CD4-positive, alpha-beta memory T cell (primary cell): ENCODE results near the gene NRXN3. TPM values are rescaled to one million over a fixed set of nuclear protein-coding genes. Genes with fewer than 3 reads are reported as not detected.

ENCODE experiments used
- CTCF ChIA-PET: fragments of 350-600 bp; sonication (Branson Sonifier 250); formaldehyde crosslinking; loops from one replicate; lab custom pipeline; 2021; ENCODE audit warnings: inconsistent platforms; ENCODE audit not compliant: partially characterized antibody; lab: Charles Lee
- POLR2A ChIA-PET: fragments of 350-600 bp; sonication (Branson Sonifier 250); formaldehyde crosslinking; loops from one replicate; lab custom pipeline; 2021; ENCODE audit not compliant: partially characterized antibody; lab: Charles Lee
- DNase-seq, 5 donors: peaks; one replicate each; pipeline versions ENCODE4 v3.0.0 to v3.0.0-alpha.2; 2020 to 2022; ENCODE audit warnings: mixed read lengths in 1 of 5
- H3K27ac ChIP-seq: one replicate; pipeline ENCODE4 v1.7.0; 2013; ENCODE audit warnings: low read depth, low read length
- H3K27me3 ChIP-seq: 2 replicates; pipeline ENCODE4 v1.7.0; 2013; ENCODE audit warnings: mild to moderate bottlenecking, low read length, moderate library complexity; ENCODE audit not compliant: insufficient read depth
- H3K36me3 ChIP-seq: 2 replicates; pipeline ENCODE4 v1.7.0; 2013; ENCODE audit warnings: mild to moderate bottlenecking, low read length, moderate library complexity; ENCODE audit not compliant: insufficient read depth
- H3K4me1 ChIP-seq: 2 replicates; pipeline ENCODE4 v1.7.0; 2013; ENCODE audit warnings: mild to moderate bottlenecking, low read length, moderate library complexity; ENCODE audit not compliant: insufficient read depth
- H3K4me3 ChIP-seq, 2 donors: one replicate each; pipeline ENCODE4 v1.7.0; 2013; ENCODE audit warnings: low read length in 2 of 2, mild to moderate bottlenecking in 1 of 2
- H3K9me3 ChIP-seq, 2 donors: one replicate each; pipeline ENCODE4 v1.7.0; 2013; ENCODE audit warnings: low read length in 2 of 2, control low read depth in 1 of 2; ENCODE audit not compliant: control insufficient read depth in 1 of 2
- H3K27ac Mint-ChIP-seq, 7 donors: one replicate each; pipeline ENCODE4 v1.8.0; 2020 to 2021; ENCODE audit warnings: mixed read lengths in 7 of 7, mild to moderate bottlenecking in 6 of 7, inconsistent platforms in 3 of 7, moderate library complexity in 3 of 7
- H3K27me3 Mint-ChIP-seq, 2 donors: one replicate each; pipeline ENCODE4 v1.8.0; 2020 to 2021; ENCODE audit warnings: mixed read lengths in 2 of 2
- H3K36me3 Mint-ChIP-seq, 2 donors: one replicate each; pipeline ENCODE4 v1.8.0; 2020 to 2021; ENCODE audit warnings: mixed read lengths in 2 of 2, inconsistent platforms in 1 of 2, mild to moderate bottlenecking in 1 of 2
- H3K4me1 Mint-ChIP-seq, 4 donors: one replicate each; pipeline ENCODE4 v1.8.0; 2020 to 2021; ENCODE audit warnings: mixed read lengths in 4 of 4, mild to moderate bottlenecking in 1 of 4
- H3K4me3 Mint-ChIP-seq, 8 donors: one replicate each; pipeline ENCODE4 v1.8.0; 2020 to 2021; ENCODE audit warnings: mixed read lengths in 8 of 8, mild to moderate bottlenecking in 7 of 8, moderate library complexity in 6 of 8, inconsistent platforms in 3 of 8
- H3K9me3 Mint-ChIP-seq, 8 donors: one replicate each; pipeline ENCODE4 v1.8.0; 2020 to 2021; ENCODE audit warnings: mixed read lengths in 8 of 8, mild to moderate bottlenecking in 5 of 8, inconsistent platforms in 3 of 8, moderate library complexity in 1 of 8
- intact Hi-C: fragments of 100-400 bp; cut with micrococcal nuclease; formaldehyde crosslinking; loops from one replicate; pipeline ENCODE4 v1.15.1; 2023
- polyA plus RNA-seq, 2 donors: library from polyadenylated mRNA; unstranded; fragments of 300-500 nt; fragmentation: Illumina TruSeq; gene quantifications; one replicate each; pipeline ENCODE4 v1.2.3, GENCODE V29; 2021
- total RNA-seq, 2 experiments: library from RNA; stranded (reverse); gene quantifications; one replicate each; pipeline ENCODE4 v1.2.3, GENCODE V29; 2021

The NRXN3 gene
- total and polyA plus RNA-seq, 4 experiments from 2014 or later = not detected

GRCh38 chr14:78657451-78657850, 487.3 kb downstream of the NRXN3 start:
- Mint-ChIP-seq H3K9me3 (peaks cover 0 to 4% (median 0%) of the 10 kb centered on the region in 8 donors), H3K4me1 (no peaks in the 10 kb centered on the region), H3K27ac (no peak overlapping the region), H3K4me3 (no peak overlapping the region), H3K36me3 (no peaks in the 10 kb centered on the region), H3K27me3 (peaks cover 0 to 7% of the 10 kb centered on the region in 2 donors)
- Histone ChIP-seq H3K9me3 (no peaks in the 10 kb centered on the region), H3K36me3 (no peaks in the 10 kb centered on the region), H3K27me3 (no peaks in the 10 kb centered on the region), H3K27ac (no peak overlapping the region), H3K4me3 (no peak overlapping the region), H3K4me1 (no peaks in the 10 kb centered on the region)
- ChIA-PET CTCF (no interaction called here), POLR2A (no interaction called here)
- intact Hi-C loops = no loop called here
- no peak for DNase-seq

GRCh38 chr14:78664841-78665240, 494.7 kb downstream of the NRXN3 start:
- intact Hi-C loops = no loop called here
- Histone ChIP-seq H3K4me1 (no peaks in the 10 kb centered on the region), H3K27me3 (no peaks in the 10 kb centered on the region), H3K27ac (no peak overlapping the region), H3K36me3 (no peaks in the 10 kb centered on the region), H3K4me3 (no peak overlapping the region), H3K9me3 (no peaks in the 10 kb centered on the region)
- Mint-ChIP-seq H3K27ac (no peak overlapping the region), H3K36me3 (no peaks in the 10 kb centered on the region), H3K9me3 (peaks cover 0 to 4% (median 0%) of the 10 kb centered on the region in 8 donors), H3K27me3 (no peaks in the 10 kb centered on the region), H3K4me3 (no peak overlapping the region), H3K4me1 (no peaks in the 10 kb centered on the region)
- ChIA-PET CTCF (interaction anchor here (0.9 kb wide), 1 partner anchor 10 kb away, joined by 3 read pairs; no protein-coding TSS in a partner anchor), POLR2A (no interaction called here)
- DNase-seq = no peak

GRCh38 chr14:78666336-78667056, 496.3 kb downstream of the NRXN3 start:
- Histone ChIP-seq H3K36me3 (no peaks in the 10 kb centered on the region), H3K27me3 (no peaks in the 10 kb centered on the region), H3K4me1 (no peaks in the 10 kb centered on the region), H3K9me3 (no peaks in the 10 kb centered on the region), H3K4me3 (no peak overlapping the region), H3K27ac (no peak overlapping the region)
- CTCF ChIA-PET = no interaction called here
- H3K27me3 Mint-ChIP-seq = peaks cover 0 to 1% of the 10 kb centered on the region in 2 donors
- no peaks in the 10 kb centered on the region for H3K36me3 Mint-ChIP-seq
- H3K9me3 Mint-ChIP-seq = peaks cover 0 to 4% (median 0%) of the 10 kb centered on the region in 8 donors
- H3K4me1 Mint-ChIP-seq = no peaks in the 10 kb centered on the region
- H3K27ac Mint-ChIP-seq = no peak overlapping the region
- POLR2A ChIA-PET = no interaction called here
- no peak overlapping the region for H3K4me3 Mint-ChIP-seq
- no peak for DNase-seq
- intact Hi-C loops = no loop called here

- no peaks in the 10 kb centered on the region for H3K9me3 ChIP-seq
- H3K4me1 ChIP-seq = no peaks in the 10 kb centered on the region
- Mint-ChIP-seq H3K9me3 (peaks cover 0 to 4% (median 0%) of the 10 kb centered on the region in 8 donors), H3K36me3 (no peaks in the 10 kb centered on the region), H3K4me3 (no peak overlapping the region), H3K4me1 (no peaks in the 10 kb centered on the region), H3K27ac (no peak overlapping the region), H3K27me3 (peaks cover 0 to 1% of the 10 kb centered on the region in 2 donors)
- ChIA-PET POLR2A (no interaction called here), CTCF (no interaction called here)
- no peak overlapping the region for H3K27ac ChIP-seq
- intact Hi-C loops = no loop called here
- no peaks in the 10 kb centered on the region for H3K36me3 ChIP-seq
- no peak for DNase-seq
- no peaks in the 10 kb centered on the region for H3K27me3 ChIP-seq
- no peak overlapping the region for H3K4me3 ChIP-seq
Observed at GRCh38 chr14:78667141-78667540, 497.0 kb downstream of the NRXN3 start.

GRCh38 chr14:78673845-78674244, 503.7 kb downstream of the NRXN3 start:
- CTCF ChIA-PET = no interaction called here
- Mint-ChIP-seq H3K36me3 (no peaks in the 10 kb centered on the region), H3K9me3 (peaks cover 0 to 4% (median 1%) of the 10 kb centered on the region in 8 donors), H3K4me3 (no peak overlapping the region), H3K27me3 (peaks cover 0 to 3% of the 10 kb centered on the region in 2 donors), H3K4me1 (no peaks in the 10 kb centered on the region), H3K27ac (no peak overlapping the region)
- Histone ChIP-seq H3K4me1 (no peaks in the 10 kb centered on the region), H3K27me3 (no peaks in the 10 kb centered on the region), H3K9me3 (no peaks in the 10 kb centered on the region), H3K36me3 (no peaks in the 10 kb centered on the region), H3K27ac (no peak overlapping the region), H3K4me3 (no peak overlapping the region)
- POLR2A ChIA-PET = no interaction called here
- intact Hi-C loops = no loop called here
- no peak for DNase-seq

- ChIA-PET POLR2A (no interaction called here), CTCF (interaction anchor here (0.7 kb wide), 1 partner anchor 11 kb away, joined by 3 read pairs; no protein-coding TSS in a partner anchor)
- H3K36me3 Mint-ChIP-seq = no peaks in the 10 kb centered on the region
- no peak overlapping the region for H3K4me3 ChIP-seq
- no peaks in the 10 kb centered on the region for H3K36me3 ChIP-seq
- H3K27ac Mint-ChIP-seq = no peak overlapping the region
- H3K4me1 Mint-ChIP-seq = no peaks in the 10 kb centered on the region
- intact Hi-C loops = no loop called here
- H3K27me3 ChIP-seq = no peaks in the 10 kb centered on the region
- no peak for DNase-seq
- peaks cover 0 to 3% of the 10 kb centered on the region in 2 donors for H3K27me3 Mint-ChIP-seq
- no peak overlapping the region for H3K27ac ChIP-seq
- H3K4me1 ChIP-seq = no peaks in the 10 kb centered on the region
- no peak overlapping the region for H3K4me3 Mint-ChIP-seq
- H3K9me3 Mint-ChIP-seq = peaks cover 0 to 3% (median 0%) of the 10 kb centered on the region in 8 donors
- no peaks in the 10 kb centered on the region for H3K9me3 ChIP-seq
Observed at GRCh38 chr14:78674820-78675219, 504.6 kb downstream of the NRXN3 start.

- Histone ChIP-seq H3K4me1 (no peaks in the 10 kb centered on the region), H3K27ac (no peak overlapping the region), H3K36me3 (no peaks in the 10 kb centered on the region), H3K4me3 (no peak overlapping the region), H3K9me3 (no peaks in the 10 kb centered on the region), H3K27me3 (no peaks in the 10 kb centered on the region)
- no peaks in the 10 kb centered on the region for H3K27me3 Mint-ChIP-seq
- intact Hi-C loops = no loop called here
- no peak for DNase-seq
- H3K9me3 Mint-ChIP-seq = peaks cover 0 to 2% (median 0%) of the 10 kb centered on the region in 8 donors
- H3K4me3 Mint-ChIP-seq = no peak overlapping the region
- no peak overlapping the region for H3K27ac Mint-ChIP-seq
- H3K4me1 Mint-ChIP-seq = no peaks in the 10 kb centered on the region
- no peaks in the 10 kb centered on the region for H3K36me3 Mint-ChIP-seq
- ChIA-PET CTCF (no interaction called here), POLR2A (no interaction called here)
Observed at GRCh38 chr14:78683206-78683605, 513.0 kb downstream of the NRXN3 start.
